HepG2 (cell line): ENCODE results near the gene INHBB. TPM values are rescaled to one million over a fixed set of nuclear protein-coding genes. Genes with fewer than 3 reads are reported as not detected.

Experiments
- AHDC1 ChIP-seq: sonication (generic); formaldehyde crosslinking; IDR thresholded peaks from 2 replicates; pipeline ENCODE4 v1.5.1; 2020; ENCODE audit warnings: mild to moderate bottlenecking, missing genetic modification reagents, borderline replicate concordance
- ARHGAP35 ChIP-seq: sonication (generic); formaldehyde crosslinking; IDR thresholded peaks from 2 replicates; pipeline ENCODE4 v1.9.0; 2022; ENCODE audit warnings: mild to moderate bottlenecking, inconsistent platforms, moderate library complexity, missing genetic modification reagents, borderline replicate concordance
- DZIP1 ChIP-seq: sonication (generic); formaldehyde crosslinking; IDR thresholded peaks from 2 replicates; pipeline ENCODE4 v1.5.0; 2020; ENCODE audit warnings: mild to moderate bottlenecking, missing genetic modification reagents
- KIAA2018 ChIP-seq: sonication (generic); formaldehyde crosslinking; IDR thresholded peaks from 2 replicates; pipeline ENCODE4 v1.5.0; 2020; ENCODE audit warnings: mild to moderate bottlenecking, missing genetic modification reagents, borderline replicate concordance
- STAG1 ChIP-seq: sonication (generic); formaldehyde crosslinking; IDR thresholded peaks from 2 replicates; pipeline ENCODE4 v1.4.0; 2020; ENCODE audit warnings: missing genetic modification reagents
- ZNF281 ChIP-seq: sonication (generic); formaldehyde crosslinking; IDR thresholded peaks from 2 replicates; pipeline ENCODE4 v1.4.0; 2020; ENCODE audit warnings: missing genetic modification reagents, borderline replicate concordance
- polyA plus RNA-seq, 8 experiments: library from polyadenylated mRNA; depleted of rRNA in 3 of 8; stranded (reverse) in 7 of 8; unstranded in 1 of 8; fragments of >200 nt; fragmentation: Illumina TruSeq in 4 of 8; extraction: Trizol in 4 of 8; gene quantifications; 2 replicates each; pipeline versions ENCODE4 v1.2.1 to v1.2.3, GENCODE V29; 2011 to 2016; ENCODE audit warnings: low read depth in 4 of 8, missing spikeins in 1 of 8, mixed read lengths in 1 of 8; ENCODE audit not compliant: insufficient read depth in 1 of 8
- total RNA-seq, 5 experiments: library from RNA; depleted of rRNA; stranded (reverse); fragments of >200 nt; fragmentation: Illumina TruSeq; extraction: Trizol; gene quantifications; 2 replicates each; pipeline ENCODE4 v1.2.3, GENCODE V29; 2016; ENCODE audit warnings: low read depth in 1 of 5

Gene INHBB
- total and polyA plus RNA-seq, 2 of the 13 experiments (the other 11 are each of a cell fraction or from before 2014, with no cell fraction given) = 0.20 to 1.7 TPM

GRCh38 chr2:120348134-120348736 lies 2.3 kb downstream of the INHBB start (continued):
- TF ChIP-seq AHDC1 = no peak
- TF ChIP-seq STAG1 (CRISPR knock-in tag) = peak; percentile 21; the same call in 1 of the 2 replicates
- TF ChIP-seq KIAA2018 (CRISPR knock-in tag) = no peak
- TF ChIP-seq ARHGAP35 (CRISPR knock-in tag) = no peak
- TF ChIP-seq ZNF281 (CRISPR knock-in tag) = peak; percentile 23; the same call in 1 of the 2 replicates
- TF ChIP-seq DZIP1 (CRISPR knock-in tag) = no peak
